GOT3 (cell line): ENCODE measurements around the gene CC2D1A.

ENCODE experiments used
- DNase-seq: peaks from one replicate; lab custom pipeline; 2025; ENCODE audit warnings: mixed read lengths; lab: John Stamatoyannopoulos, UW

CC2D1A gene

DNA sequence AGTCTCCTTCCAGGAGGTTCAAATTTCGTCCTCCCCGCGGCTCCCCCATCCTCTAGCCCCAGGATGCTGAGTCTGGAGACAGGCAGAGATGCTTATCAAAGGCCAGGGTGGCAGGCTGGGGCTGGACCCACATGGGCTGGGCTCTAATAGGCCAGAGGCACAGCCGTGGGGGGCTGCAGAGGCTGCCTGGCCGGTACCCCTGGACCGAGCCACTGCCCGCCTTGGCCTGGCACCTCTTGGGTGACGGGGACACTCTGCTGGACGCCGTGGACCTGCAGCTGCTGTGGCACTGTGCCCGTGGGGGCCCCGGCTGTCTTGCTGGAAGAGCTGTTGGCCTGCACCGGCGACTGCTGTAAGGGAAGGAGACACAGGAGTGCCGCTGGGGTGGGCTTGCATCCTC lies 74.3 kb downstream of the CC2D1A start:
- no peak for DNase-seq
